ENCODE data around the gene SGTA.

DNA sequence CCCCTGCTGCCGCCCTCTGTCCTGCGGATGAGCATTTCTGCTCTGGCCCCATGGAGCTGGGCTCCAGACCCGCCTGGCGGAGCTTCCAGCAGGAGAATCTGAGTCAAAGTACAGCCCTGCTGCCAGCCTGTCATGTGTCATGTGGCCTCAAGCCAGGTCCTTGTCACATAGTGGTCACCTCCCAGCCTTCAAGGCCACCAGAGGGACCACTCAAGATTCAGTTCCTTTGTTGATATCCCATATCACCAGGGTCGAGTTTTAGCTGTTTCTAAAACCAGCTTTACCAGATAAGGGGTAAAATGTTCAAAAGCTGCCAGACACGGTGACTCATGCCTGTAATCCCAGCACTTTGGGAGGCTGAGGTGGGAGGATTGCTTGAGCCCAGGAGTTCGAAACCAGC, 15.7 kb upstream of the SGTA start:
- TF ChIP-seq POLR2AphosphoS5 (IDR thresholded peaks at IDR 0.05; ENCODE audit: low read depth, low read length) = no peak
- TF ChIP-seq POLR2A (IDR thresholded peaks at IDR 0.05; ENCODE audit: low read depth, low read length) = no peak
- no peak for TF ChIP-seq SPI1 (IDR thresholded peaks at IDR 0.05; ENCODE audit: low read depth, low read length)

Data from GM12891 (cell line).